HG03571 (cell line): ENCODE results near the gene CASZ1.

Experiments used
- ATAC-seq: cut with Tn5 transposase; IDR thresholded peaks from one replicate; pipeline ENCODE4 v1.9.1; 2021; ENCODE audit not compliant: unreplicated experiment

Gene CASZ1

DNA sequence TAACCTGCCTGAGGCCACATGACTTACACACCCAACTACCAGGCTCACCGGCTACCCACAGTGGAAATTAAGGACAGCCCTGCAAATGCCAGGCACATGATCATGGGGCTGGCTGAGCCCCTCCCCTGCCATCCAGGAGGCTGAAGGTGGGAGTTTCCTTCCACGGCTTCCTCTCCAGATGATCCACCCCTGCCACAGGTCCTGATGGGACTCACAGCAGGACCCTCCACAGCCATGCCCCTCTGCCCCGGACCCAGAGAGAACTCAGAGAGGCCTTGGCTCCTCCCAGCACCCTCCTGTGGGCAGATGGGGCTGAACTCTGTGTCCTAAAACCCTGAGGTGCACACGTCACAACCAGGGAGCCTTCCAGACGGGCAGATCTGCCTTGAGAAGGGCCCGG is 29.1 kb upstream of the CASZ1 start:
- ATAC-seq: no peak

DNA sequence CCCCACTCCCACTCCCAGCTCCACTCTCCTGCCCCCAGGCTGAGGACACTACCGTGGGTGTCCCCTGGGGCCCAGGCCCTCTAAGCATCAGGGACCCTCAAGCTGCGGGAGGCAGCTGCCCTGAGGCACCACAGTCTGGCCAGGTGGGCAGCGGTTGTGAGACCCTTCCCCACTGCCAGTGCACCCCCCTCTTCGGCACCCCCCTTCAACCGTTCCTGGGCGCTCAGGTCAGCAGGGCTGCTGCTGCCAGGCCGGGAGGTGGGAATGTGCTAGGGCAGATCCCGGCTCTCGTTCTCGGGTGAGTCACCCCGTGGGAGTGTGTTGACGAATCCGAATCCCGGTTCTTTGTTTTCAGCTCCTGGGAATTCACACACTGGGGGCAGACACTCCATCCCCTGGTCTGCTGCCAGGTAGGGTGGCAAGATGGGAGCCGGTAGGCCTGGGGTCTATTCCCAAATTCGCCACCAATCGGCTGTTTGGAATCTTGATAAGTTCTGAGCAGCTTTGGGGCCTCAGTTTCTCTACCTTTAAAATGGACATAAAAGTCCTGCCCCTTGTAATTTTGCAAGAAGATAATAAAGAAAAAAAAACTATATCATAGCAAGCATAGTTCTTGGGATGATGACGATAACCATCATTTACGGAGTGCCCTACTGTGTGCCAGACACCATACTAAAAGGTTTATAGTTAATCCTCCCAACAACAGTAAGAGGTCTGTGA is 28.5 kb upstream of the CASZ1 start:
- no peak for ATAC-seq

DNA sequence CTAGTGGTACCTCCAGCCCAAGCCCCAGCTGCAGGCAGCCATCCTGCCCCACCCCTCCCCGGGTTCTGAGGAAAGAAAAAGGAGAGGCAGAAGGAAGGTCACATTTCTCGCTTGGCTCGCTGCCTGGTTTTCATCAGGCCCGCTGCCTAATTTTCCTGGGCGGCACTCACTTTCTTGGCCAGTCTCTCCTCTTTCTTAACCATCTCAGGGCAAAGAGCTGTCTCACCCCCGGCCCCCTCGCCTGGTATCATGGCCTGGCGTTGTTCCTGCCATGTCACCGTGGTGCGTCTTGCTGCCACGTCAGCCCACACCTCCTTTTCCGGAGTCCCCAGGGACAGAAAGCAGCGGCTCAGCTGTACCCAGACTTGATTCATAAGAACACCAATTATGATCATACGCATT is 26.6 kb upstream of the CASZ1 start:
- ATAC-seq: no peak

DNA sequence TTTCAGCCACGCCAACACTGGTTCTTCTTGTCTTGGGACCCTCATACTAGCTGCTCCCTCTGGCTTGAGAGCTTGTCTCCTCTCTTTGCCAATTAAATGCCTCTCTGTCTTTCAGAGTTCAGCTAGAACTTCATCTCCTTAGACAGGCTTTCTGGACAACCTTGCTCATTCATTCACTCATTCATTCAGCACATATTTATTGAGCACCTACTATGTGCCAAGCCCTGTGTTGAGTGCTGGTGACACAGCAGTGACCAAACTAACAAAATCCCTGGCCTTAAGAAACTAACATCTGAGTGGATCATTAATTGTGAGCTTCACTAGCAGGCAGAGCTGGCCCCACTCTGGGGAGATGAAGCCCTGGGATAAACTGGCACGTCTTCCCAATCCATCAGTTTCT is 24.9 kb upstream of the CASZ1 start:
- no peak for ATAC-seq

DNA sequence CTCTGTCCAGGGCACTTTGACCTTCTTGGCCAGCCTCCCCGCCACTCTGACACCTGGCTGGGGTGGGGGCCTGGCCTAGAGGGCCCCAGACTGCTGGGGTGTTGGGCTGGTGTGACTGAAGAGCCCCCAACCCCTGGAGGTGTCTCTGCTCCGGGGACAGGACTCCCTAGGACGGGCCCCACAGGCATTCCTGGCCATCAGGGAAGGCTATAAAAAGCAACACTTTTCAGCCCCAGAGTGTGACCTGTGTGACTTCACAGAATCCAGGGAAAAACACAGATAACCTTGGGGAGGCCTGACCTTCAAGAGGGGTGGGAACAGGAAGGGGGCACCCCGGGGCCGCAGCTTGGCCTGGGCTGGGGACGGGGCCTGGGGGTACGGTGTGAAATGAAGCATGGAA is 24.0 kb upstream of the CASZ1 start:
- no peak for ATAC-seq

DNA sequence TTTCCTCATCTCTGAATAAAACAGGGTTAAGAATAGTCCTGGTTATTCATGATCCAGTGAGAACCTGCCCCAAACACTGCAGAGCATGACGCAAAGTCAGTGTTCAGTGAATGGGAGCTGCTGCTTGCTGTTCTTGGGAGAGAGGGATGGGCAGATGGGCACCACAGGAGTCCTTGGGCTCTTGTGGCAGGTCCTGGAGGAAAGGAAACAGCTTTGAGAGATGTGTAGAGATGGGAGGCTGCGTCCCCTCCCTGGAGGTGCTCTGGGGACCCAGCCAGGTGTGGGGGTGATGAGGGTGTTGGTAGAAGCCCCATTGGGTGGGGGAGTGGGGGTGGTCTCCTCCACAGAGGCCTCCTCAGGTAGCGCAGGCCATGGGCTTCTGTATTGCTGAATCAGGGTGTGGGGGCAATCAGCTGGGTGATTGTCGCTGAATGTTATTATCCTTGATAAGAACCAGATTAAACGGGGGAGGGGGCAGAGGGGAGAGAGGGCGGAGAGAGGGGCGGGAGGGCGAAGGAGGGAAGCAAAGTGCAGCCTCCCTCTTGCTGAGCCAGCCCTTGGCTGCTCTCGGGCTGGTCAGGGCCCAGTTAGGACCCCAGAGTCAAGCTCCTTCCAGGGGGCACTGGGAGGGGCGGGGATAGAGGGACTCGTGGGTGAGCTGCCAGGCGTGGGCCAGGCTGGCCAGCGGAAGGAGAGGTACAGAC is 22.9 kb upstream of the CASZ1 start:
- ATAC-seq: no peak

DNA sequence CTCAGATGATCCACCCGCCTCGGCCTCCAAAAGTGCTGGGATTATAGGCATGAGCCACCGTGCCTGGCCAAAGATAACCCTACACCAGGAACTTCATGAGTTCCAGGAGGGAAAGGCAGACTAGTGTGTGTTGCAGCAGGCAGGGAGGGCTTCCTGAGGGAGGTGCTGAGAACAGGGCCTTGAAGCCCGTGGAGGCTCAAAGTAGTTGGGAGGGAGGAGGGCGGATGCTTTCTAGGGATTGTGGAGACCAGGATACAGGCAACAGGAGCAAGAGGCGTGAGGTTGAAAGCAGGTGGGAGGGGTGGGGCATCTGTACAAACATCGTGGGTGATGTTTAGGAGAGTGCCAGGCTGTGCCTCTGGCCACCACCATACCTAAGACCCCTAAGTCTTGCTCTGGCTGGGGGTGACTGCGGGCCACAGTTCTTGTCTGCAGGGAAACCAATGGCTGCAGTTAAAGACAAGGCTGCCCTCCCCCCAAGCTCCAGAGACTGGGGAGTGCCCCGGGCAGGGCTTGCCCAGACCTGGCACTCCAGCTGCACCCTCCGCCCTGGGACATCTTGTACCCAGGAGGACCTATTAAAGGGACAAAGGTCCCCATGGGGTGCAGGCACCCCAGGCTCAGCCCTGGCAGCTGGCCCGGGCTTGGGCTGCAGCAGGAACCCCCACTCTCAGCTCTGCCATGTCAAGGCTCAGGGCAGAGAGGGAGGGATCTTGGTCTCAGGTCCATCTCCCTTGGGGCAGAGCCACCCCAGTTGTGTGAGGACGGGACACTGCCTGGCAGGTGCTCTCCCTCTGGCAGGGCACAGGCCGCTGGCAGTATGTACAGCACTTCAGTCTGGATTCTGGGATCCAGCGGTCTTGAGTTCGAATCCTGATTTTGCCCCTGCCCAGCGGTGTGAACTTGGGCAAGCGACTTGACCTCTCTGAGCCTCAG is 22.1 kb upstream of the CASZ1 start:
- no peak for ATAC-seq

DNA sequence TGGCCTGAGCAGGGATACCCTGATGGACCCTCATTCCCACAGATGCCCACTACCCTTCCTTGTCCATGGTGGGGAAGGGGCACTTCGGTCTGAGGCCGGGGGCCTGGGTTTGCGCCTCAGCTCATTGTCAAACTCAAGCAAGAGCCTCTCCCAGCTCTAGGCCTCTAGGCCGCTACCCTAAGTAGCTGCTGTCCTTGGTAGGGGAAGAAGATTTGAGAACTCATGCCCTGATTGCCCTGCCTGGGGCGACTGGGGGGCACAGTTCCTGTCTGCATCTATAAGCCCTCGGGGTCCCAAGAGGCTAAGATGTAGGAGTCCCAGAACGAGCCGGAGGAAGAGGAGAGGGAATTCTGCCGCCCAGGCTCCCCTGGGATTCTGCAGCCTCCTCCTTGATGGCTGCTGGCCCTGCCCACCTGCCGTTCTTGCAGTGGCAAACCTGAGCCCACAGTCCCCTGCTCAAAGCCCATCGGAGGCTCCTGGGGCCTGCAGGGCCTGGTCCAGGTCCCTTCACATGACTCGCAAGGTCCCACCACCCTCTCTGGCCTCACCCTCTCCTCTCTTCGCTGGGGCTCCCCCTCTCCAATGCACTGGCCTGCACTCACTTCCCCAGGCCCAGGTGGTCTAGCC is 20.4 kb upstream of the CASZ1 start:
- no peak for ATAC-seq

DNA sequence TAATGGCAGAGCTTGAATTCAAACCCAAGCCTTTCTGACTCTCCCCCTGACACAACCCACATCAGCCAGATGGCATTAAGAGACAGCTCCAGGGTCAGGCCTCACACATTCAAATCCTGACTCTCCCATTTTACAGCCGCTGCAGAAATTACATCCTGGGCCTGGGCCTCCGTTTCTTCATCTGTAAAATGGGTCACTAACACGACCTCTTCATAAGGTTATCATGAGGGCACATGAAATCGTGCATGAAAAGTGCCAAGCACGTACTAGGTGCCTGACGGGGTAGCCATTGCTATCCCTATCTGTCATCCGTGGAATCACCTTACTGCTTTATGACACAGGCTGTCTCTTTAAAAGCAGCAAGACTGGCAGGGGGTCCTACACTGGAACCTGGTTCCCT is 19.8 kb upstream of the CASZ1 start:
- ATAC-seq: no peak

DNA sequence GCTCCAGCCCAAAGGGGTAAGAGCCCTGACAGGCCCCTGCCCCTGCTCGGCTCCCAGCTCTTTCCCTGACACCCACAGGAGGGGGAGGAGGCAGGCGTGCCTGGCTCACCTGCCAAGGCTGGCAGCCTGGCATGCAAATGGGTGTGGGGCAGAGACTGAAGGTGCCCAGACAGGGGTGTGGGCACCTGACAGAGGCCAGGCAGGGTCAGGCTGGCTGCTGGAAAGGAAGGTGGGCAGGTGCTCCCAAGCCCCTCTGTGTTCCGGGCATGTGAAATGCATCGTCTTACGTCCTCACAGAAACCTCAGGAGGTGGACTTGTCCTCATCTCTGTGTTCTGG is 19.4 kb upstream of the CASZ1 start:
- no peak for ATAC-seq

DNA sequence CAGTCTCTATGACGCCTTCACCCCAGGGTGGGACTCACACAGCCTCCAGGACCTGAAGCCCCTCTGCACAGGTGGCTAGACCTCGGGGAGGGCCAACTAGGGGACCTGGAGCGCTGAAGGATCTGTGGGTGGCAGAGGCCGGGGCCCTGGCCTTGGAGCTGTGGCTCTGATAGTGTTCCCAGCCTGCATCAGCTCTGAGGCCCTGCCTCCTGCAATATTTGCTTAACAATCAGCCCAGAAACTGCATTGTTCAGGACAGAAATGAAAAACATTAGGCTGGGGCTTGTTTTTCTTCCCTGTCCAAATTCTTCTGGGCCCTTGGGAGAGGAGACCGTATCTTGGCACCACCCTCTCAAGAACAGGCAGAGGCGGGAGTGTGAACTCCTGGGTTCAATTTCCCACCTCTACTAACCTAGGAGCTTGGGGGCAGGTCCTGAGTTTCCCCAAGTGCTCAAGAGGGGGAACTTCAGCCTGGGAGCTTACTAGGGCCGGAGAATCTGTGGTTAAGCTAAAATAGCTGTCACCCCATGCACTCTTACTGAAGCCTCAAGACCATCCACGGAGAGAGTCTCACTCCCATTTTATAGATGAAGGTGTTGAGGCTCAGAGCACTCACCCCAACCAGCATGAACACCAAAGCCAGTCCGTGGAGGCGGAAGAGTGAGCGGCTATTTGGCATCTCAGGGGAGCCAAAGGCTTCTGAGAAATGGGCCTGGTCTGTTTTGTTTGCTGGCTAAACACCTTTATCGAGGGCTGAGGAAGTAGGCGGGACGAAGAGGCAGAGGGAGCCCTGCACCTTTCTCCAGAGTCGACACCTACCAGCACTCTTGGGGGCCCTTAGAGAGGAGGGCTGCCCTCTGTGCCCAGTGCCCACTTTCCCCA is 18.8 kb upstream of the CASZ1 start:
- ATAC-seq: no peak

DNA sequence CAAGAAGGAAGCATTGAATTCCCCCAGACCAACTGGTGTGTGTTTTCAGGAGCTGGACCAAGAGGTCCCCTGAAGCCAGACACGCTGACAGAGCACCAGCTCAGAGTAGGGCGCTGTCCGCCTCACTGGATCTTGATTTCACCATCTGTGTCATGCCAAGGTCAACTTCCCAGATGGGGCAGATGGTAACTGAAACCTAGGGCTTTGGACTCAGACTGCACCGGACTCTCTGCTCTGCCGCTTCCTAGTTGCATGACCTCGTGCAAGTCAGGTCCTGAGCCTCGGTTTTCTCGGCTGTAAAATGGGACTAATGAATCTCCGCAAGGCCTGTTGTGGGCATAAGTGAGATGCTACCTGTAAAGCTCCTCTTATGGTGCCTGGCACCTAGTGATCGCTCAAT is 17.9 kb upstream of the CASZ1 start:
- ATAC-seq: no peak

DNA sequence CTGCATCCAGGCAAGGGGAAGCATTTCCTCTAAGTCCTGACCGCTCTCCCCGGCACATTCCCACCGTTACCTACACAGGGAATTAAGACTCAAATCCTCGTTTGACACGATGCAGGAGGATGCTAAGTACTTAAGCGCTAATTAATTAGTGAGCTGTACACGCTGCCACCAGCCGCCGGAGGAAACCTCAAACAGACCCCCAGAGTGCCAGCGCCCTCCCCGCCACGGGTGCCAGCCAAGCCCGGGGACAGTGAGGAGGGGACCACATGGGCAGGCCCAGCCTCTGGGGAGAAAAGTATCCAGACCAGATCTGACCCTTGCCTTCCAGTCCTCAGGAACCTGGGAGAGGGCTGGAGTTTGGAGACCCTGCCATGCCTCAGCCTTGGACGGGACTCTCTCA is 17.4 kb upstream of the CASZ1 start:
- no peak for ATAC-seq

DNA sequence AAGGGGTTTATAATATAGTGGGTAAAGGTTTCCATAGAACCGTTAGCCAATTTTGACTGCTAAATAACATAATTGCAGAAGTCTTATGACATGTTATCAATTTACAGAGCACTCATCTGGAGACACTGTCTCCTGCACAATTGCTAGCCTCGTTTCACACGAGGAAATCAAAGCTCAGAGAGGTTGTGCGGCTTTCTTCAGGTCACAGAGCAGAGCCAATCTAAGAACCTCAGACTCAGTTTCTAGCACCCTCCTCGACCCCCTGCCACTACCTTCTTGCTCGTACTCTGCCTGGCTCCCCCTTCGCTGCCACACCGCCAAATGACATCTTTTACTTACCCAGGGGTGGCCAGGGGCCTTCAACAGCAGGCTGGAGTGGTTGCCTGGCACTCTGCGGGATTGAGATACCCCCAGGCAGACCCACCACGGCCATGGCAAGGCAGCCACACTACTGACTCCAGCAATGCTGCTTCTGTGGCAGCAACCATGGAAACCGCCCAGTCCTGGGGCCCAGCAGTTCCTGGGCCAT is 16.0 kb upstream of the CASZ1 start:
- no peak for ATAC-seq

DNA sequence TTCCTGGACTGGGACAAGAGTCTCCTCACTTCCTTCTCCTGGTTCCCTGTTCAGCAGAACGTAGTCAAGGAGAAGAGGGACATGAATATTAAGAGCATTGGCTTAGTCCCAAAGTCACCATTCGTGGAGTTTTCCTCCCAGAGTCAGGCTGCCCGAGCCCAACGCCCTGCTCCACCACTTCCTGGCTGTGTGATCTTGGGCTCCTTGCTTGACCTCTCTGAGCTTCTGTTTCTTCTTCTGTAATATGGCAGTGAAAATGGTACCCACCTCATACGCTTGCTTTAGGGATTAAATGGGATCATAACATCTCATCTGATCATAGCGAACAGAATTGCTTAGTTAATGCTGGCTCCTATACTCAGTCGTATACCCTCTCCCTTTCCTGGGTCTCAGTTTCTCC is 12.0 kb upstream of the CASZ1 start:
- no peak for ATAC-seq

DNA sequence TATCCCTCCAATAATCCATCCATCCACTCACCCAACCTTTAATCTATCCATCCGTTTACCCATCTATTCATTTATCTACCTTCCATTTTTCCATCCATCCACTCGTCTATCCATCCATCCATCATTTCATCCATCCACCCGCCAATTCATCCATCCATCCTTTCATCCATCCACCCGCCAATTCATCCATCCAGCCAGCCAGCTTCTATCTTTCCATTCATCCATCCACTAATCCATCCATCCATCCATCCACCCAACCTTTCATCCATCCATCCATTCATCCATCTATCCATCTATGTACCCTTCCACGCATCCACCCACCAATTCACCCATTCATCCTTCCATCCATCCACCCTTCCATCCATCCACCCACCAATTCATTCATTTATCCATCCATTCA is 10.5 kb upstream of the CASZ1 start:
- ATAC-seq: no peak

DNA sequence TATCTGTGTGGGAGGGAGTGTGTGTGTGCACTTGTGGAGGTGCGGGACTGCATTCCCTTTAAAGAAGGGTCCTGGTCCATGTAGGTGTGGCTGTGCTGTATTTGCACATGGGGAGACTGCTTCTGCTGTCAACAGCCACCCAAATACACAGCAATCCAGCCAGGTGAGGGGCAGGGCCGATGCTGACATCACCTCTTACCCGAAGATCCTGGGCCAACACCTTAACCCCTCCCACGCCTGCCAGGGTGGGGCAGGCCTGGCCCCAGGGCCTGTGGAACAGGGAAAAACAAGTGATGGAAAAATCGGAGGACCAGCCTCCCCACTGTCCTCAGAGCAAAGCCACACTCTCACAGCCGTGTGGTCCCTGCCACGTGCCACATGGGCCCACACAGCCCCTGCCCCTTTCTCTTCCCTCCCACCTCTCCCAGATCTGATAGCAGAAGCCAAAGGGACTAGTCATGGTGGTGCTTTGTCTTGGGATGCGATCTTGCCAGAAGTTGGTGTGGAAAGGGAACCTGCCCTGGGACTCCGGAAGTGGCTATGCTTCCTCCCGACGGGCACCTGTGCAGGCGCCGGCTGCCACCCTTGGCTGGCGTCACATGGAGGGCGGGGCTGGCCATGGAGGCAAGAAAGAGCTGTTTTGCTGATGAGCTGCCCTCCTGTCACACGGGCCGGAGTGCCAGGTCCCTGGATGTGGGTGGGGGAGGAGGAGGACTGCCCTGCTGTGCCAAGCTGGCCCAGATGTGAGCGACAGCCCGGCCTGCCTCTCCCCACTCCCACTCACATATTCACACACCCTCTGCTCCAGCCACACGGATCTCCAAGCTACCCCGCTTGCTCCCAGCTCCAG is 7.8 kb upstream of the CASZ1 start:
- no peak for ATAC-seq

DNA sequence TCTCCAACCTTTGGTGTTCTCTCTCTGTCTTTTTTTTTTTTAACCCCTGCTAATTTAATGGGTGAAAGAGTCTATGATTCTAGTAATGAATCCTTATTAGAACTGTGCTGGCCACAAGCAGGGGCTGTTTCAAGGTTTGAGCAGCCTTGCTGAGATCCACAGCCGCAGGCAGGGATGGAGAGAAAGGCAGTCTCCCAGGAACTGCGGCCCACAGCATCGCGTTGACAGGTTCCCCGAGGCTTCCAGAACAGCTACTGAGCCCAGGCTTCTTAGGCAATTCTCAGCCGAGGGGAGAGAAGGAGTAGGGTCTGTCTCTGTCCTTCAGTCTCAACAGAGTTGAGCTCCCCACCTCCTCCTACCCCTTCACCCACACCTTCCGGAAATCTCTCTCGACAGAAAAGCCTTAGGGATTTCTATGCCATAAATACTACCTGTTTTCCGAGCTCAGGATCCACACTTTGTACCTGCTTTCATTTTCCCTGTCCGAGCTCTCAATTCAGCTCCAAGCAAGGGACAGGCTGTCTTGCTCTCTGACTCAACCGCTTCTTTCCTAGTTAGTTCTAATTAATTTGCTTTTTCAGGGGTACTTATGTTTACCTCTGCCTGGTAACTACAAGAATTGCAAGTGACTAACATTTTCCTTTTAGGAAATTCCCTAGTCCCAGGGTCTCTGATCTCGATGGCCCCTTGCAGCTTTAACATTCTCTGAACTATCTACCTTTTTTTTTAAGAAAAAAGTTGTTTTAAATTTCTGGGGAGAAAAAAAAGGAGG is 6.7 kb upstream of the CASZ1 start:
- ATAC-seq: no peak

DNA sequence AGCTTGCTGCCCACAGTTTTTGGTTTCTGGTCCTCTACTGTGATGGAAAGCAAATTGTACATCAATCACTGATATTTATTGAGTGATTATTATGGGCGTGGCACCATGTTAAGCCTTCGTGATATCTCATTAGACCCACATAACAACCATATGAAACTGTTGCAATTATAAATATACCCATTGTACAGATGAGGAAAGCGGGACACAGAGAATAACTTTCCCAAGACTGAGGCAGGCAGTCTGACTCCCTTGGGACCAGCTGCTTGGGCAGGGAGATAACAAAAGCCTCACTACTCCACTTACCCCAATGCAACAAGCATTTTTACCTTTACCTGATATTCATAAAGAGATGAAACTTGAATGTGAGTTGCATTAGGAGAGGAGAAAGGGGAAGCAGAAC is 4.3 kb upstream of the CASZ1 start:
- no peak for ATAC-seq
